ENCODE data around the gene P2RX7.

P2RX7 gene

DNA sequence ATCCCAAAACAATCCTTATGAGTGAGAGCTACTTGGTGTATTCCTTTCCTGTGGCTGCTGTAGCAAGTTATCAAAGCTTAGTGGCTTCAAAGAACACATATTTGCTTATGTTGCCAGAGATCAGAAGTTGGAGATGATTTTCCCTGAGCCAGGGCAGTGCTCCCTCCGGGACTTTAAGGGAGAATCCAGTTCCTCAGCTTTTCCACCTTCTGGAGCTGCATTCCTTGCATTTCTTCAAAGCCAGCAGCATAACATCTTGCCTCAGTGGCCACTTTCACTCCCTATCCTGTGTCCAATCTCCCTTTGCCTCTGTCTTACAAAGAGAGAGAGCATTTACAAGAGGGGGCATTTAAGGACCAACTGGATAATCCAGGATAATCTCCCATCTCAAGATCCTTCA, 33.7 kb downstream of the P2RX7 start:
- no peak for DNase-seq
- intact Hi-C loops (cut with DNase I): no loop called here

DNA sequence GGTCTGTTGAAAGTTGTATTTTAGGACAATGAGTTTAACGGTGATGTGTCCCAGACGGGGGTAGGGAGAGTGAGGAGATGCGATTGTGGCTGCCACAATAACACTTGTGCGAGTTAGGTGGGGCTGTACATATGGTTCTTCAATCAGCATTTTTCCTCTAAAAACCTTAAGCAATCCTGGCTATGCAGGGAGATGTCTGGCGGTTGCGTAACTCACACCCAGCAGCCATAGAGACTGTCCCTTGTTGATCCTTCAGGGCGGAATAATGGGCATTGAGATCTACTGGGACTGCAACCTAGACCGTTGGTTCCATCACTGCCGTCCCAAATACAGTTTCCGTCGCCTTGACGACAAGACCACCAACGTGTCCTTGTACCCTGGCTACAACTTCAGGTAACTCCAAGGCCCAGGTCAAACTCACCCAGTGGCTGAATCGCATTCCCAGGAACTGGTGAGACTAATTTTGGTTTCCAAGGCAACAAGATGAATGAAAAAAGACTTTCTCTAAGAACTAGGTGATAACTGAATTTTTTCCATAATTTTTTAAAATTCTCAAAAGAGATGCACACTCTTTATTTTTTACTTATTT, 34.6 kb downstream of the P2RX7 start:
- intact Hi-C loops (cut with DNase I): no loop called here
- DNase-seq: no peak

DNA sequence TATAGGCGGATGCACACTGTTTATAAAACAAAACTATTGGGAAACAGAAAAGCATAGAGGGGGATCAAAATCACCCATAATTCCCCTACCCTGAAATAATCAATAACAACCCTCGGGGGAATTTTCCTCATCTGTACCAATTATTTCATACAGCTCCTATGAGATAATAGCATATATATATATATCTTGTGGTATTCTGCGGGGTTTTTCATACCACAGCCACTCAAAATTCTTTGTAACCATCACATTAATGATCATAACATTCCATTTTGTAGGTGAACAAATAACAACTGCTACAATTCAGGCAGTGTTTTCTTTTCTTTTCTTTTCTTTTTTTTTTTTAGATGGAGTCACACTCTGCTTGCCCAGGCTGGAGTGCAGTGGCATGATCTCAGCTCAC, 35.3 kb downstream of the P2RX7 start:
- intact Hi-C loops (cut with DNase I): no loop called here
- DNase-seq: no peak

DNA sequence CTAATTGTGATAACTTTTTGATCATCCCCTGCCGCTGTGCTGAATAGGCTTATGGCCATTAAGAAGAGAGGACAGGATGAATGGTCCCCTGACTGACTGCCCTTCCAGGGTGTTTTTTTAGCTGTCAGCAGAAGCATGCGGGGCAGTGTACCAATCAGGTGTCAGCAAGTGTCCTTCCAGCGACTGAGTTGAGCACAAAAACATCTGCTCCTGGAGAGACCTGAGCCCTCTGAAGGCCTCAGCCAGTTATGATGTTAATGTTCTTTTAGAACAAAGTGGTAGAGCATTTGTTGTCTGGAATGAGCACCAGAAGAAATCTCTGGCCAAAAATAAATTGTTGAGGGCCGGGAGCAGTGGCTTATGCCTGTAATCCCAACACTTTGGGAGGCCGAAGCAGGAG, 37.5 kb downstream of the P2RX7 start:
- intact Hi-C loops (cut with DNase I): no loop called here
- DNase-seq: no peak

DNA sequence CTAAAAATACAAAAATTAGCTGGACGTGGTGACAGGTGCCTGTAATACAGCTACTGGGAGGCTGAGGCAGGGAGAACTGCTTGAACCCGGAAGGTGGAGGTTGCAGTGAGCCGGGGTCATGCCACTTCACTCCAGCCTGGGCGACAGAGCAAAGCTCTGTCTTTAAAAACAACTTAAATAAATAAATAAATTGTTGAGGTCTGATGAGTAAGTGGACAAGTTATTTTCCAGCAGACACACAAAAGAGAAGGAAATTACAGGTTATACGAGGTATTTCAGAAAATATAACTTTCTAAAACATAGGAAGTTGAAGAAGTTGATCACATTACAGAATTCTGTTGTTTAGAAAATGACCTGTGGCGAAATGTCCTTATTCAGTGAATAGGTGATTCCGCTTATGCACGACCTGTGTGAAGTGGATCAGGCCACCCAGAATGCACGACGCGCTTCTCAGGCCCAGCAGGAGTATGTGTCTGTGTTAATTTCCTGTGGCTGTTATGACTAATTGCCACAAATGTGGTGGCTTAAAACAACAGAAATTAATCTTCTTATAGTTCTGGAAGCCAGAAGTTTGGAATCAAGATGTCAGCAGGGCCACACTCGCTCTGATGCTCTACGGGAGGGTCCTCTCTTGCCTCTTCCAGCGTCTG, 38.1 kb downstream of the P2RX7 start:
- DNase-seq: no peak
- intact Hi-C loops (cut with DNase I): no loop called here

DNA sequence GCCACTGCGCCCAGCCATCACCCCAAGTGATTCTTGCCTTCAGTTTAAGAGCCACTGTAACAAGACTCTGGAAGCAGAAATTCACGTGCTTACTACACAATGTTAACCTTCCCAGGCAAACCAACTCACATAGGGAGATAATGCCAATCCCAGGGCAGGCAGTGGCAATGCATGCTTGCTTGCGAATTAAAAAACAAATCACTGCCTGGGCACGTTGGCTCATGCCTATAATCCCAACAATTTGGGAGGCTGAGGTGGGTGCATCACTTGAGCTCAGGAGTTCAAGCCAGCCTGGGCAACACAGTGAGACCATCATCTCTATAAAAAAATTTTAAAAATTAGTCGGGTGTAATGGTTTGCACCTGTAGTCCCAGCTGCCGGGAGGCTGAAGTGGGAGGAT, 39.5 kb downstream of the P2RX7 start:
- intact Hi-C loops (cut with DNase I): loop anchor here (1.0 kb wide), 1 partner anchor 39 kb away; no protein-coding TSS in a partner anchor
- no peak for DNase-seq

DNA sequence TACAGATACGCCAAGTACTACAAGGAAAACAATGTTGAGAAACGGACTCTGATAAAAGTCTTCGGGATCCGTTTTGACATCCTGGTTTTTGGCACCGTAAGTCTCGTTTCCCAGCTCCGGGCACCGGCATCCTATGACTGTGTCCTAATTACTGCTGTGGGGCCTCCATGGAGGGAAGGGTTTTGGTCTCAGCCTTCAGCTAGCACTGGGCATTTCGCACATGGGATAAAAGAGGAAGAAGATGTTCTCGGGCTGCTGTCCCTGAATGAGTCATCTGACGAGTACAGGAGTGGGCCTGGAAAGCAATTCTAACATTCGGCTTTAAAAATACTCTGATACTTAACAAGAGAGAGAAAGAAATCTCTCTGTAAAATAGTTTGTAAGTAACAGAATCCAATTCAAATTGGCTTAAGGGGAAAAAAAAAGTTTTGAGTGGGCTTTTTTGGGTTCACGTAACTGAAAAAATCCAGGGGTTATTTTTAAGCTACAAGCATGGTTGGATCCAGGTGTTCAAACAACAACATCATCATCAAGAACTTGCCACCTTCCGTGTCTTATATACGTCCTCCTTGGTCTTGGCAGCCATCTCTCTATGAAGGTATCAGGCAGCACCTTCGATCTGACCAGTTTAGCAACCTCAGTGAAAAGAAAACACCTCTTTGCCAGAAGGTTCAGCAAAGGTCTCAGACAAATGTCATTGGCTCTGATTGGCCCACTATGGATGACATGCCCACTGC, 42.9 kb downstream of the P2RX7 start:
- peak in 9 of 10 donors; percentile 31 to 94 (median 65) for DNase-seq
- intact Hi-C loops (cut with DNase I): no loop called here

DNA sequence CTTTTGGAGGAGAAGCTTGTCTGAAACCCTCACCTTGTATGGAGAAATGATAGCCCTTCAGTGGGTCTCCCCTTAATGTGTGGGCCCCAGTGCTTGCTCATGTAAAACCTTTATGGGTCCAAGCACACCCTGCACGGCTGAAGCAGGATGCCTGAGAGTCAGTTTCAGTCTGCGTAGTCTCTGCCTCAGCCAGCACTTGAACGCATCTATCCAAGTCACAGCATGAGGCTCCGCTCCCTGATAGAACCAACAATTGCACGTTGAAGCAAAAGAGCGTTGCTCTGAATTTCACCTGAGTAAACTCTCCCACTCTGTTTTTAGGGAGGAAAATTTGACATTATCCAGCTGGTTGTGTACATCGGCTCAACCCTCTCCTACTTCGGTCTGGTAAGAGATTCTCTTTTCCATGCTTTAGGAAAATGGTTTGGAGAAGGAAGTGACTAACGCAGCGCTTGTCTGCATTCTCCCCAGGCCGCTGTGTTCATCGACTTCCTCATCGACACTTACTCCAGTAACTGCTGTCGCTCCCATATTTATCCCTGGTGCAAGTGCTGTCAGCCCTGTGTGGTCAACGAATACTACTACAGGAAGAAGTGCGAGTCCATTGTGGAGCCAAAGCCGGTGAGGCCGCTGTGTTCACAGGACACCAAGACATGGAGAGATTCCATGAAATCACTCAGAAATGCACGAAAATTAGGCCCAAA, 44.3 kb downstream of the P2RX7 start:
- intact Hi-C loops (cut with DNase I): no loop called here

DNA sequence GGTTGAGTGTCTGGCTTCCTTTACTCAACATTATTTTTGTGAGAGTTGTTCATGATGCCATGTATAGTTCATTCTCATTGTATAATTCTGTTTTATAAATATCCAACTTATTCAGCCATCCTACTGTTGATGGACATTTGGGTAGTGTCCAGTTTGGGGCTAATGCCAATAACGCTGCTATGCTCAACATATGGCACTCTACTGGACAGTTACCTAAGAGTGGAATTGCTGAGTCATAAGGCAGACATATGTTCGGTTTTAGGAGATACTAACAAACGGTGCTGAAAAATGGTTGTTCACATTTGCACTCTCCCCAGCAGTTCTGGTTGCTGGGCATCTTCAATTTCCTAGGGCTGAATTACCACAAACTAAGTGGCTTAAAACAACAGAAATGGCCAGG, 48.5 kb downstream of the P2RX7 start:
- peak in 1 of 10 donors; percentile 28 for DNase-seq
- intact Hi-C loops (cut with DNase I): no loop called here

More for the DNA sequence above, 44.3 kb downstream of the P2RX7 start:
- no peak for DNase-seq

DNA sequence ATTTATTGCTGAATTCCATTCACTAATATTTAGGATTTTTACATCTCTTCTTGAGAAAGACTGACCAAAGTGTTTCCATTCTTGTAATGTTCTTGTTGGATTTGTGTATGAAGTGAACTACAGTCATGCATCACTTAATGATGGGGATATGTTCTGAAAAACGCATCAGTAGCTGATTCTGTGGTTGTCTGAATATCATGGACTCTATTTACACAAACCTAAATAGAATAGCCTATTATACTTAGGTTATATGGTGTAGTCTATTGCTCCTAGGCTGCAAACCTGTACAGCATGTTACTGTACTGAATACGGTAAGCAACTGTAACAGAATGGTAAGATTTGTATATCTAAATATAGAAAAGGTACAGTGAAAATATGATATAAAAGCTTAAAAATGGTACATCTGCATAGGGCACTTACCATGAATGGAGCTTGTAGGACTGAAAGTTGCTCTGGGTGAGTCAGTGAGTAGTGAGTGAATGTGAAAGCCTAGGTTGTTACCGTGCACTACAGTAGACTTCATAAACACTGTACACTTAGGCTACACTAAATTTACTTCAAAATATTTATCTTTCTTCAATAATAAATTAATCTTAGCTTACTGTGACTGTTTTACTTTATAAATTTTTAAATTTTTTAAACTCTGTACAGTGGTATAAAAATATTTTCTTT, 49.7 kb downstream of the P2RX7 start:
- no peak for DNase-seq
- intact Hi-C loops (cut with DNase I): no loop called here

DNA sequence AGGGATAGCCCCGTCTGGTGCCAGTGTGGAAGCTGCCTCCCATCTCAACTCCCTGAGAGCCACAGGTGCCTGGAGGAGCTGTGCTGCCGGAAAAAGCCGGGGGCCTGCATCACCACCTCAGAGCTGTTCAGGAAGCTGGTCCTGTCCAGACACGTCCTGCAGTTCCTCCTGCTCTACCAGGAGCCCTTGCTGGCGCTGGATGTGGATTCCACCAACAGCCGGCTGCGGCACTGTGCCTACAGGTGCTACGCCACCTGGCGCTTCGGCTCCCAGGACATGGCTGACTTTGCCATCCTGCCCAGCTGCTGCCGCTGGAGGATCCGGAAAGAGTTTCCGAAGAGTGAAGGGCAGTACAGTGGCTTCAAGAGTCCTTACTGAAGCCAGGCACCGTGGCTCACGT, 51.7 kb downstream of the P2RX7 start:
- intact Hi-C loops (cut with DNase I): no loop called here
- DNase-seq: peak in 1 of 10 donors; percentile 85

DNA sequence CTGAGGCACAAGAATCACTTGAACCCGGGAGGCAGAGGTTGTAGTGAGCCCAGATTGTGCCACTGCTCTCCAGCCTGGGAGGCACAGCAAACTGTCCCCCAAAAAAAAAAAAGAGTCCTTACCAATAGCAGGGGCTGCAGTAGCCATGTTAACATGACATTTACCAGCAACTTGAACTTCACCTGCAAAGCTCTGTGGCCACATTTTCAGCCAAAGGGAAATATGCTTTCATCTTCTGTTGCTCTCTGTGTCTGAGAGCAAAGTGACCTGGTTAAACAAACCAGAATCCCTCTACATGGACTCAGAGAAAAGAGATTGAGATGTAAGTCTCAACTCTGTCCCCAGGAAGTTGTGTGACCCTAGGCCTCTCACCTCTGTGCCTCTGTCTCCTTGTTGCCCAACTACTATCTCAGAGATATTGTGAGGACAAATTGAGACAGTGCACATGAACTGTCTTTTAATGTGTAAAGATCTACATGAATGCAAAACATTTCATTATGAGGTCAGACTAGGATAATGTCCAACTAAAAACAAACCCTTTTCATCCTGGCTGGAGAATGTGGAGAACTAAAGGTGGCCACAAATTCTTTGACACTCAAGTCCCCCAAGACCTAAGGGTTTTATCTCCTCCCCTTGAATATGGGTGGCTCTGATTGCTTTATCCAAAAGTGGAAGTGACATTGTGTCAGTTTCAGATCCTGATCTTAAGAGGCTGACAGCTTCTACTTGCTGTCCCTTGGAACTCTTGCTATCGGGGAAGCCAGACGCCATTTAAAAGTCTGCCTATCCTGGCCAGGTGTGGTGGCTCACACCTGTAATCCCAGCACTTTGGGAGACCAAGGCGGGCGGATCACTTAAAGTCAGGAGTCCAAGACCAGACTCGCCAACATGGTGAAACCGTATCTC, 52.6 kb downstream of the P2RX7 start:
- intact Hi-C loops (cut with DNase I): no loop called here
- no peak for DNase-seq

DNA sequence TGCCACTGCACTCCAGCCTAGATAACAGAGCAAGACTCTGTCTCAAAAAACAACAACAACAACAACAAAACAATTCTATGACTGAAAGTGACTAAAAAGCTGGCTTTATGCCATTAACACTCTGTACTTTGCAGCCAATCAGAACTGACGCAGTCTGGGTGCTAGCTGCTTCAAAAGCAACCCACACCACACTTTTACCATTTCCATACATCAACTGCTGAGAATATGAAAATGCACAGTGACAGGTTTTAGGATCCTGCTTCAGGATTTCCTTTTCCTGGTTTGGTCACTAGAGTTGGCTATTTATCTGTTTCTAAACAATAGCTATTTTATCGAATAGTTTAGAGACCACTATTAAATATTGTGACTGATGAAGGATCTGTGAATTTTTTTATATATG, 54.1 kb downstream of the P2RX7 start:
- intact Hi-C loops (cut with DNase I): no loop called here

DNA sequence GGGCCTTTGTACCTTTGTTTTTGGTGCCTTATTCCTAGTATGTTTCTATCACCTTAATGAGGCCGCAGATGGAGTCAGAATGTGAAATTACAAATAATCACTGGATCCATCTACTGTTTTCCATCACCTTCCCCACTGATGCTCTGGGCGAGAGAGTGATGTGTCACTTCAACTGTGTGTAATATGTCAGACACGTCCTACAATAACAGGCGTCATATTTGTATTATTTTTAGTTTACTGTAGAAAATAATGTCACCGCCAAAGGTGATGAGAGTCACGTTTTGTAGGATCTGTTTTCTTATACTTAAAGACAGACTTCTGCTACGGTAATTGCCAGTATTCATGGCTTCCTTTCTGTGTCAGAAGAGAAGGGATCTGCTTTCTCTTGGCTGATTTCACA, 54.8 kb downstream of the P2RX7 start:
- intact Hi-C loops (cut with DNase I): no loop called here
- DNase-seq: no peak

More for the DNA sequence above, 54.1 kb downstream of the P2RX7 start:
- no peak for DNase-seq

DNA sequence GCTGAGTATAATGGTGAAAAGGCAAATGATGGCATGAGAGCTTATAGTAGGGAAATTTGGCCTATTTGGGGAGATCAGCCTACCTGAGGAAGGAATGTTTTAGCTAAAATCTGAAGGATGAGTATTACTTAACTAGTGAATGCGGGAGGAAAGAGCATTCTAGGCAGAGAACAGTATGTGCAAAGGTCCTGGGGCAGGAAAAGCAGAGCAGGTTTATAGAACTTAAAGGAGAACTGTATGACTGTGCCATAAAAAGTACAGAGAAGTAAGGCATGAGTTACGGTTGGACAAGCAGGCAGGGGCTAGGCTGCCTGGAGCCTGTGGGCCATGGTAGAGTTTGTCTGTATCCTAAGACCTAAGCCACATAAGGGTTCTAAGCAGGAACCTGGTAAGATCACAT, 55.6 kb downstream of the P2RX7 start:
- DNase-seq: no peak
- intact Hi-C loops (cut with DNase I): no loop called here

DNA sequence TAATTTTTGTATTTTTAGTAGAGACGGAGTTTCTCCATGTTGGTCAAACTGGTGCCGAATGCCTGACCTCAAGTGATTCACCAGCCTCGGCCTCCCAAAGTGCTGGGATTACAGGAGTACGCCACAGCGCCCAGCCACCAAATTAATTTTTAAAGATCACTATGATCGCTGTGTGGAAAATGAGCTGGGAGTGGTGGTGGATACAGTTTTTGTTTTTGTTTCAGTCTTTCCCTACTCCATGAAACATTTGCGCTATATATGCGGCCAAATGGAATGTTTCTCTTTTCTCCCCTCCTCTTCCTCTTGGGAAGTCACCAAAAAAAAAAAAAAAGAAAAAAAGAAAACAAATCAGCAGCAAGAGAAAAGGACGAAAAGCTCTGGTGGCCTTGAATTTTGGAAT, 56.5 kb downstream of the P2RX7 start:
- intact Hi-C loops (cut with DNase I): no loop called here
- DNase-seq: no peak

DNA sequence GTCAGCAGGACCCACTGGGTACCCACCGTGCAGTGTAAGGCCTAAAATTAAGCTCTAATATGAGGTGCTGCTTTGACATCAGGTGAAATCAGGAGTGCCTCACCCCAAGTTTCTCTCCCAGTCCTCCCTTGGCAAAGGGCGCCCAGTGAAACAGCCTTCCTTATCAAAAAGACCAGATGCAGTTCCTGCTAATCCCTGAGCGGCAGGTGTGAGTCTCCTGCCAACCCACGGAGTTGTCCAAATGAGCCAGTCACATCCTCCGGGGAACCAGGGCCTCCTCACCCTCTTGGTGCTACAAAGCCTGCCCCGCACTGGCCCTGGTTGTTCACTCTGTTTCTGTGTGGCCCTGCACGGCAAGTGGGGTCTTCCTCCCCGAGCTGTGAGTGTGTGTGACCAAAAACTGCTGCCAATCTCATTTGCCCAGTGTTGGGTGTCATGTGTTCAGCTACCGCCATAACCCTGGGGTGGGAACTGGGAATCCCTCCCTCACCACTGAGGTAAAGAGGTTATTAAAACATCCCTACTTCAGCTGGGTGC, 57.0 kb downstream of the P2RX7 start:
- intact Hi-C loops (cut with DNase I): no loop called here
- no peak for DNase-seq

DNA sequence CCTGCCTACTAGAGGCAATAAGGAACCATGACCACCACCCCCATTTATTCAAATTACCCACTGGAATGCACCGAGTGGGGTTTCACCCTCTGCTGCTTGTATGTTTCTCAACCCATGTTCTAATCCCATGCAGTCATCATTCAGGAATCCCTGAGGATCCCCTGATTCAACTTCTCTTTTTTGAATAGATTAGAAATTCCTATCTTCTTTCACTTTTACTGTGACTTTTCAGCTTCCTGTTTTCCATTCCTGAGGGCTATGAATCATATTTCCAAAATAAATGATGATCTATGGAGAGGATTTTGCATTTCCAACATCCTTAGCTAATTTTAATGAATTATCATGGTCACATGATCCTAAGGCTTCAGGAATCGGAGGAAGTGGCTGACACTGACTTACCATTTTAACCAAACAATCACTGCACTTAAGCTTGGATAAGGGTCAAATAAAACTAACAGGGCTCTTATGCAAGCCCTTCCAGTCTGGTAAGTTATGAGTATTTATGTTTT, 57.9 kb downstream of the P2RX7 start:
- no peak for DNase-seq
- intact Hi-C loops (cut with DNase I): no loop called here

DNA sequence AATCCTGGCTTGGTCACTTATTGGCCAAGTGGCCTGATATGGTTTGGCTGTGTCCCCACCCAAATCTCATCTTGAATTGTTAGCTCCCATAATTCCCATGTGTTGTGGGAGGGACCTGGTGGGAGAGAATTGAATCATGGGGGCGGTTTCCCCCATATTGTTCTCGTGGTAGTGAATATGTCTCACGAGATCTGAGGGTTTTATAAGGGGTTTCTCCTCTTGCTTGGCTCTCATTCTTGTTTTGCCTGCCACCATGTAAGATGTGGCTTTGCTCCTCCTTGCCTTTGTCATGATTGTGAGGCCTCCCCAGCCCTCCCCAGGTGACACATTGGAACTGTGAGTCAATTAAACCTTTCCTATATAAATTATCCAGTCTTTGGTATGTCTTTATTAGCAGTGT, 58.5 kb downstream of the P2RX7 start:
- intact Hi-C loops (cut with DNase I): no loop called here
- no peak for DNase-seq

Measured in posterior cingulate gyrus (tissue), 11 donors.